Loucy (cell line): Measurements from ENCODE around the gene SHLD1.

ENCODE experiments used
- EZH2phosphoT487 ChIP-seq: fragments of 200-600 bp; IDR thresholded peaks from 2 replicates; pipeline ENCODE4 v1.6.1; 2018; ENCODE audit warnings: antibody characterized with exemption, mild to moderate bottlenecking, moderate library complexity, borderline replicate concordance
- TF ChIP-seq, protein P1 (sequence below): fragments of 200-600 bp; sonication (generic); conservative IDR thresholded peaks from 2 replicates; pipeline ENCODE4 v1.5.1; 2014; ENCODE audit warnings: mild to moderate bottlenecking, antibody characterized with exemption, low read length

DNA sequence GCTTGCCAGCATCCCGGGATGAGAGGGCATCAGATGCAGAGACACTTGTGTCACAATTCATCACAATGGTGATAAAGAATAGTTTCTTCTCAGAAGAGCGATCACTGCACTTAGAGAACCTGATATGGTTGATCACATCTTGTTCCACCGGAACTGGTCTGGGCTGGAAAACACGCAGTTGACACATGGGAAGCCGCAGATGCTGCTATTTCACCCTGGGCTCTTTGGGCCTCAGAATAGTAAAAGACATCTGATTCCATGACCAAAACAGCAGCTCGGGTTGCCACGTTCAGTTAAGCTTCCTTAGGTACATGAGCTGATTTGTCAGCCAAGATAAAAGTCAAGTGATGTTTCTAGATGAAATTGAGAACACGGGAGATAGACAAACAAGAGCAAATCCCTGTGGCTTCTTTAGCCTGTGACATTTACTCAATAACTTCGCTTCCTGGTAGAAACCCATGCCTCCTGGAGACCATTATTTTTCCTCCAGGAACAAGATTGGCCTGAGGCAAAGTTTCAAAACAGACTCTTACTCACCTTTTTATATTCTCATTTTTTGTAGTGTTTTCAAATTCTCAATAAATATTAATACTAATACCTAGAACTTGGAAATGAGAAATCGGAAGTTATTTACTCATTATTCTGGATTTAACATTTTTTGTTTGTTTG, 140.7 kb downstream of the SHLD1 start:
- TF ChIP-seq, protein P1, sequence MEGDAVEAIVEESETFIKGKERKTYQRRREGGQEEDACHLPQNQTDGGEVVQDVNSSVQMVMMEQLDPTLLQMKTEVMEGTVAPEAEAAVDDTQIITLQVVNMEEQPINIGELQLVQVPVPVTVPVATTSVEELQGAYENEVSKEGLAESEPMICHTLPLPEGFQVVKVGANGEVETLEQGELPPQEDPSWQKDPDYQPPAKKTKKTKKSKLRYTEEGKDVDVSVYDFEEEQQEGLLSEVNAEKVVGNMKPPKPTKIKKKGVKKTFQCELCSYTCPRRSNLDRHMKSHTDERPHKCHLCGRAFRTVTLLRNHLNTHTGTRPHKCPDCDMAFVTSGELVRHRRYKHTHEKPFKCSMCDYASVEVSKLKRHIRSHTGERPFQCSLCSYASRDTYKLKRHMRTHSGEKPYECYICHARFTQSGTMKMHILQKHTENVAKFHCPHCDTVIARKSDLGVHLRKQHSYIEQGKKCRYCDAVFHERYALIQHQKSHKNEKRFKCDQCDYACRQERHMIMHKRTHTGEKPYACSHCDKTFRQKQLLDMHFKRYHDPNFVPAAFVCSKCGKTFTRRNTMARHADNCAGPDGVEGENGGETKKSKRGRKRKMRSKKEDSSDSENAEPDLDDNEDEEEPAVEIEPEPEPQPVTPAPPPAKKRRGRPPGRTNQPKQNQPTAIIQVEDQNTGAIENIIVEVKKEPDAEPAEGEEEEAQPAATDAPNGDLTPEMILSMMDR: no peak
- no peak for TF ChIP-seq EZH2phosphoT487
